Bronchial epithelial cell (primary cell): ENCODE measurements around the gene FHIT. TPM values are rescaled to one million over a fixed set of nuclear protein-coding genes. Genes with fewer than 3 reads are reported as not detected.

Source experiments
- DNase-seq: peaks from one replicate; pipeline ENCODE4 v3.0.0-alpha.2; 2010; ENCODE audit warnings: low read depth
- FAIRE-seq: peaks from 2 replicates; lab custom pipeline; 2011; peaks lifted over from hg19 to GRCh38; lab: Jason Lieb, UNC
- H3K27me3 ChIP-seq: 2 replicates; pipeline ENCODE4 v1.5.1; 2011; ENCODE audit warnings: low read length; ENCODE audit not compliant: control insufficient read depth, insufficient read depth
- H3K36me3 ChIP-seq: 2 replicates; pipeline ENCODE4 v1.5.1; 2011; ENCODE audit warnings: low read length; ENCODE audit not compliant: control insufficient read depth, insufficient read depth
- H3K4me3 ChIP-seq: 2 replicates; pipeline ENCODE4 v1.5.1; 2011; ENCODE audit warnings: mild to moderate bottlenecking, low read depth, low read length, control low read depth
- total RNA-seq: library from RNA; depleted of rRNA; stranded (reverse); fragments of >200 nt; gene quantifications from 2 replicates; pipeline ENCODE4 v1.2.1, GENCODE V29; 2014
- TF ChIP-seq, protein P1 (sequence below): IDR thresholded peaks from 2 replicates; pipeline ENCODE4 v1.5.1; 2011; ENCODE audit warnings: mild to moderate bottlenecking, moderate library complexity, low read length, control low read depth, inconsistent platforms; ENCODE audit not compliant: insufficient read depth, severe bottlenecking

The FHIT gene
- total RNA-seq, 1 donor from 2014 or later, result 1.6 TPM

DNA sequence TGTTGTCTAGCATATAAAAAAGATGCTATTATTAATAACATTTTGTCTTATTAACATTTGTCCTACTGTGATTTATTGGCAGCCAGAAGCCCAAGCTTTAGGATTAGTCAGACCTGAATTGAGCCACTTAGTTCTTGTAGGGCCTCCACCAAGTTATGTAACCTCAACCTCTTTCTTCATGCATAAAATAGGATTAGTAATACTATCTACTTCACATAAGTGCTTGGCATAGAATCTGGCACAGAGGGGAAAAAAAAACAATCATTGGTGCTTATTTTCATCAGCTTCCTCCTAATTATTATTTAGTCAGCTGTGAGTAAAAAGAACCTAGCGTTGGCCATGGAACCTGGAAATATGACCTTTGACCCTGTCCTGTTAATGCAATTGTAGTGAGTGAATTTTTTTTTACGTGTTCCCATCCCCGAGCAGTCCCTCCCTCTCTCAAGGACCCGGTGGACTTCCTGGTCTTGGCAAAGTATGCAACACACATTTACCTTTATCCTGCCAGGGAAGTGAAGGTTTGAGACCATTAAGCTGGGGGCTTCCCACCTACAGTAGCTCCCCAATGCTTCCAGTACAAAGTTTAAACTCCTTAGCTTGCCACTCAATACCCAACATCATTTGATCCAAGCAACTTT, 136.8 kb downstream of the FHIT start:
- Histone ChIP-seq H3K36me3 (no peaks in the 10 kb centered on the region), H3K4me3 (no peak overlapping the region), H3K27me3 (no peaks in the 10 kb centered on the region)
- peak; percentile 40 for DNase-seq
- no peak for FAIRE-seq
- TF ChIP-seq, protein P1, sequence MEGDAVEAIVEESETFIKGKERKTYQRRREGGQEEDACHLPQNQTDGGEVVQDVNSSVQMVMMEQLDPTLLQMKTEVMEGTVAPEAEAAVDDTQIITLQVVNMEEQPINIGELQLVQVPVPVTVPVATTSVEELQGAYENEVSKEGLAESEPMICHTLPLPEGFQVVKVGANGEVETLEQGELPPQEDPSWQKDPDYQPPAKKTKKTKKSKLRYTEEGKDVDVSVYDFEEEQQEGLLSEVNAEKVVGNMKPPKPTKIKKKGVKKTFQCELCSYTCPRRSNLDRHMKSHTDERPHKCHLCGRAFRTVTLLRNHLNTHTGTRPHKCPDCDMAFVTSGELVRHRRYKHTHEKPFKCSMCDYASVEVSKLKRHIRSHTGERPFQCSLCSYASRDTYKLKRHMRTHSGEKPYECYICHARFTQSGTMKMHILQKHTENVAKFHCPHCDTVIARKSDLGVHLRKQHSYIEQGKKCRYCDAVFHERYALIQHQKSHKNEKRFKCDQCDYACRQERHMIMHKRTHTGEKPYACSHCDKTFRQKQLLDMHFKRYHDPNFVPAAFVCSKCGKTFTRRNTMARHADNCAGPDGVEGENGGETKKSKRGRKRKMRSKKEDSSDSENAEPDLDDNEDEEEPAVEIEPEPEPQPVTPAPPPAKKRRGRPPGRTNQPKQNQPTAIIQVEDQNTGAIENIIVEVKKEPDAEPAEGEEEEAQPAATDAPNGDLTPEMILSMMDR, result no peak

DNA sequence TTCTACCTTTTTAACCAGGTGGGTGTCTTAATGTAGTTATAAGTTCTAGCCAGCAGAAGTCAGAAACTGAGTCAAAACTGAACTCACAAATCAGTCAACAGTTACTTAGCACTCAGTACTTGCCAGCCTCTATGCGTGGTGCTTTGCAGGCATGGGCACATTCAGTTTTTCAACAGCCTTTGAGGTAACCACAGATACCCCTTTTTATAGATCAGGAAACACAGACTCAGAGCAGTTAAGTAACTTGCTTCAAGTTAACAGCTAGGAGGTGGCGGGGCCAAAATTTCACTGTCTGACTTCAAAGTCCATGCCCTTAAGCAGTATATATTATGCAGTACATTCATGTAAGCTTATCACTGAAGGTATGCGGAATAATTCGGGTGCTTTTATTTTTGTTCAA, 139.4 kb downstream of the FHIT start:
- Histone ChIP-seq H3K36me3 (no peaks in the 10 kb centered on the region), H3K27me3 (no peaks in the 10 kb centered on the region), H3K4me3 (no peak overlapping the region)
- TF ChIP-seq, protein P1, result no peak
- no peak for FAIRE-seq
- no peak for DNase-seq

DNA sequence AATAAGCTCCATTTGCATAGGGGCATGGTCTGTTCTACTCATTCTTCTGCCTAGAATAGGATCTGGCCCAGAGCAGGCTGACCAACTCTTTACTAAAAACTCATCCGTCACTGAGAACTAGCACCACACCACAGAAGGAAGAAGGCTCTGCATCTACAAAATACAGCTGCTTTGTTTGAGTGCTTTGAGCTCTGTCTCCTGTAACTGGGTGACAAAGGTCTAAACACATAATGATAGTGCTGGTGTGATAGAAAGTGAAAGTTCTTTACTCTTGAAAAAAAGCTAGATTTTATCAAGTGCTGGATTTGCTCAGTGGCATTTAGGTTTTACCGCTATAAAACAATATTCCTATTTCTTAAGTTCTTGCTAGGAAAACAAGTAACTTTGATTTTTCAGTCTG, 140.7 kb downstream of the FHIT start:
- Histone ChIP-seq H3K36me3 (no peaks in the 10 kb centered on the region), H3K4me3 (no peak overlapping the region), H3K27me3 (no peaks in the 10 kb centered on the region)
- TF ChIP-seq, protein P1, result no peak
- DNase-seq (no peak), FAIRE-seq (no peak)

DNA sequence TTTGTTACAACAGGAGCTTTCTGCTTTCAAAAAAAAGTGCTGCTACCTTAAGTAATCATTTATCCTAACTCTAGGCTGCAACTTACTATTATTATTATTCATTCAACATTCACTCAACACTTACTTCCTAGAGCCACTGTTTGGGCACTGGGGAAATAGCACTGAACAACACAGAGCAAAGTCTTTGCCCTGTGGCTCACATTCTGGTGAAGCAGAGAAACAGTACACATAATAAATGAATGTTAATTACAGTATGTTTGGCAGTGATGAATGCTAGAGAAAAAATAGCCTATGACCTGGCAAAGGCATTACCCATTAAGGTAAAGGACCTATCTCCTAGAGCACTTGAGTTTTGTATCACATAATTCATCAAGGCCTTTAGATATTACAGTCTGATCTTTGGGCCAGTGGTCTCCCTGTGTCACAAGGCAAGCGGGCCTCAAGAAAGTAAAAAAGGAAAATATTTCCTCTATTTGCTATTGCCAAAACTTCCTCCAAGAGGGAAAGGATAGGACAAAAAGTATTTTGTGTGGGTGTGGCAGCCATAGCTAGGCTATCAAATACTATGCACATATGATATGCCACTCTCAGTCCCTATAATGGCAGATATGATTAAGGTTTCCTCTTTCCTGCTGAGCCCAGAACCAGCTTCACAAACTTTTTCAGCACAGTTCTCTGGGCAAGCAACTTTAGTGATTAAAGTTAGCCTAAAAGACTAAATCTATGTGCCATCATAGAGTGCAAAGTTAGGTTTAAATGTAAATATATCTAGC, 142.8 kb downstream of the FHIT start:
- Histone ChIP-seq H3K4me3 (no peak overlapping the region), H3K36me3 (no peaks in the 10 kb centered on the region), H3K27me3 (no peaks in the 10 kb centered on the region)
- FAIRE-seq, result no peak
- TF ChIP-seq, protein P1, result no peak
- no peak for DNase-seq

DNA sequence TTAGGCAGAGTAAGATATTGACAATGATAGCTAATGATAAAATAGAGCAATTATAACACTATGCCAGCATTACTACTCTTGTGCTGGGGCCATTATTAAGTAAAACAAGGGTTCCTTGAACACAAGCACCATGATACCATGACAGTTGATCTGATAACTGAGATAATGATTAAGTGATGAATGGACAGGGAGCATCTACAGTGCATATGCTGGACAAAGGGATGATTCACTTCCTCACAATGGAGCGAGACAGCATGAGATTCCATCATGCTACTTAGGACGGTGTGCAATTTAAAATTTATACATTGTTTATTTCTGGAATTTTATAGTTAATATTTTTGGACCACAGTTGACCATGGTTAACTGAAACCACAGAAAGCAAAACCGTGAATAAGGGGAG, 156.6 kb downstream of the FHIT start:
- TF ChIP-seq, protein P1, result no peak
- Histone ChIP-seq H3K4me3 (no peak overlapping the region), H3K36me3 (no peaks in the 10 kb centered on the region), H3K27me3 (no peaks in the 10 kb centered on the region)
- DNase-seq (peak; percentile 4), FAIRE-seq (no peak)

DNA sequence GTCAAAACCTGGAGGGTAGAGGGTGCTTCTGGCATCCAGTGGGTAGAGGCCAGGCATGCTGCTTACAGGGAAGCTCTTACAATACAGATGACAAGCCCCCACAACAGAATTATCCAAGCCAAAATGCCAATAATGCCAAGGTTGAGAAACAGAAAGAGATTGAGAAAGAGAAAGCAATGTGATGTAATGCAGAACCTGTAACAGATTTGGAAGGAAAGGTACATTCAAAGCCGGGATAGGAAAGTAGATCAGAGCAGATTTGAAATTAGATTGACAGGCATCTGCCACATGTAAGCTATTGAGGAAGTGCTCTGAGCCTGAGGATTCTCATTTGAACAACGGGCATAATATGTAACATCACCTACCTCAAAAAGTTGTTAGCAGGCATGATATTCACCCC, 157.9 kb downstream of the FHIT start:
- peak; percentile 80 for FAIRE-seq

More for the DNA sequence above, 157.9 kb downstream of the FHIT start:
- Histone ChIP-seq H3K4me3 (no peak overlapping the region), H3K36me3 (no peaks in the 10 kb centered on the region), H3K27me3 (no peaks in the 10 kb centered on the region)
- TF ChIP-seq, protein P1, result no peak
- DNase-seq, result no peak
